ENCODE data around the gene GET3.

DNA sequence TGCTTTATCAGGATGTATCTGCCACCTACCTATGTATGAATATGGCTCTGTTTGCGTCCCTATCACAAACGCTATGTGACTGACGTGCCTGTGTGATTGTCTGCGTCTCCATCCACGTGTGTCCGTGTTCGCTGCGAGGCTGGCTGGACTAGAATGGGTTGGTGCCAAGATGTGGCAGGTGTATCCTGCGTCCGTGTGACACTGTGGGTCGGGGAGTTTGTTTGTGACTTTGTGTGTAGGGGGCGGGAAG is 44.8 kb downstream of the GET3 start:
- TF ChIP-seq, protein P1, sequence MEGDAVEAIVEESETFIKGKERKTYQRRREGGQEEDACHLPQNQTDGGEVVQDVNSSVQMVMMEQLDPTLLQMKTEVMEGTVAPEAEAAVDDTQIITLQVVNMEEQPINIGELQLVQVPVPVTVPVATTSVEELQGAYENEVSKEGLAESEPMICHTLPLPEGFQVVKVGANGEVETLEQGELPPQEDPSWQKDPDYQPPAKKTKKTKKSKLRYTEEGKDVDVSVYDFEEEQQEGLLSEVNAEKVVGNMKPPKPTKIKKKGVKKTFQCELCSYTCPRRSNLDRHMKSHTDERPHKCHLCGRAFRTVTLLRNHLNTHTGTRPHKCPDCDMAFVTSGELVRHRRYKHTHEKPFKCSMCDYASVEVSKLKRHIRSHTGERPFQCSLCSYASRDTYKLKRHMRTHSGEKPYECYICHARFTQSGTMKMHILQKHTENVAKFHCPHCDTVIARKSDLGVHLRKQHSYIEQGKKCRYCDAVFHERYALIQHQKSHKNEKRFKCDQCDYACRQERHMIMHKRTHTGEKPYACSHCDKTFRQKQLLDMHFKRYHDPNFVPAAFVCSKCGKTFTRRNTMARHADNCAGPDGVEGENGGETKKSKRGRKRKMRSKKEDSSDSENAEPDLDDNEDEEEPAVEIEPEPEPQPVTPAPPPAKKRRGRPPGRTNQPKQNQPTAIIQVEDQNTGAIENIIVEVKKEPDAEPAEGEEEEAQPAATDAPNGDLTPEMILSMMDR (IDR thresholded peaks at IDR 0.05; ENCODE audit: borderline replicate concordance, extremely low read depth, low read length, poor library complexity, severe bottlenecking): no peak
- no peak for TF ChIP-seq EZH2 (IDR thresholded peaks at IDR 0.05; ENCODE audit: borderline replicate concordance, low read depth, low read length, severe bottlenecking)

Measured in DND-41 (cell line).